ENCODE results near the gene SVOP. TPM values are rescaled to one million over a fixed set of nuclear protein-coding genes. Genes with fewer than 3 reads are reported as not detected.

The SVOP gene
- polyA plus RNA-seq, 12 donors: 0.04 to 0.81 (median 0.20) TPM; not detected in 2

- no peak for DNase-seq
Measured at GRCh38 chr12:108935159-108935763, 85.6 kb downstream of the SVOP start.

GRCh38 chr12:108933949-108934348 is 86.9 kb downstream of the SVOP start:
- no peak for DNase-seq

GRCh38 chr12:108930756-108931155 is 90.1 kb downstream of the SVOP start:
- DNase-seq: no peak

- DNase-seq: no peak
Measured at GRCh38 chr12:108930155-108930554, 90.7 kb downstream of the SVOP start.

- no peak for DNase-seq
Measured at GRCh38 chr12:108928695-108929094, 92.2 kb downstream of the SVOP start.

- no peak for DNase-seq
Measured at GRCh38 chr12:108922918-108923317, 98.0 kb downstream of the SVOP start.

- DNase-seq: no peak
Measured at GRCh38 chr12:108921946-108922345, 98.9 kb downstream of the SVOP start.

GRCh38 chr12:108918960-108919642 is 101.8 kb downstream of the SVOP start:
- no peak for DNase-seq

- no peak for DNase-seq
Measured at GRCh38 chr12:108918206-108918605, 102.7 kb downstream of the SVOP start.

GRCh38 chr12:108916336-108916735 is 104.5 kb downstream of the SVOP start:
- no peak for DNase-seq

GRCh38 chr12:108915632-108916133 is 105.2 kb downstream of the SVOP start:
- no peak for DNase-seq

- DNase-seq: peak; percentile 20
Measured at GRCh38 chr12:108914121-108914531, 106.7 kb downstream of the SVOP start.

GRCh38 chr12:108912361-108912760 is 108.5 kb downstream of the SVOP start:
- DNase-seq: no peak

GRCh38 chr12:108911915-108912314 is 109.0 kb downstream of the SVOP start:
- no peak for DNase-seq

GRCh38 chr12:108910336-108910735 is 110.5 kb downstream of the SVOP start:
- DNase-seq: no peak

- peak; percentile 14 for DNase-seq
Measured at GRCh38 chr12:108907839-108908351, 113.0 kb downstream of the SVOP start.

- no peak for DNase-seq
Measured at GRCh38 chr12:108906971-108907370, 113.9 kb downstream of the SVOP start.

GRCh38 chr12:108905725-108906124 is 115.1 kb downstream of the SVOP start:
- DNase-seq: no peak

GRCh38 chr12:108899145-108899544 is 121.7 kb downstream of the SVOP start:
- no peak for DNase-seq

GRCh38 chr12:108896817-108897216 is 124.1 kb downstream of the SVOP start:
- no peak for DNase-seq

- no peak for DNase-seq
Measured at GRCh38 chr12:108896336-108896735, 124.5 kb downstream of the SVOP start.

- no peak for DNase-seq
Measured at GRCh38 chr12:108895220-108895802, 125.6 kb downstream of the SVOP start.

GRCh38 chr12:108890208-108890607 is 130.7 kb downstream of the SVOP start:
- DNase-seq: no peak

Data from muscle of arm (tissue), 12 donors.